Panc1 (cell line): ENCODE measurements around the gene WBP2. TPM values are rescaled to one million over a fixed set of nuclear protein-coding genes. Genes with fewer than 3 reads are reported as not detected.

Experiments used
- ATAC-seq: fragments of 200-7000 bp; cut with Tn5 transposase; 2 replicates; pipeline ENCODE4 v1.9.1; 2020; ENCODE audit warnings: mild to moderate bottlenecking, moderate library complexity
- BruUV-seq: library from RNA; stranded (reverse); fragments of 400-500 nt; replicated peaks from 2 replicates; lab custom pipeline; 2021; lab: Mats Ljungman, UMichigan
- CTCF ChIA-PET: fragments of 300-600 bp; sonication (Branson Sonifier 250); formaldehyde crosslinking; loops from one replicate; lab custom pipeline; 2022; ENCODE audit warnings: antibody characterized with exemption; lab: Charles Lee
- POLR2A ChIA-PET: fragments of 300-600 bp; sonication (Branson Sonifier 250); formaldehyde crosslinking; loops from one replicate; lab custom pipeline; 2022; ENCODE audit warnings: antibody characterized with exemption; lab: Charles Lee
- DNase-seq: peaks from one replicate; pipeline ENCODE4 v3.0.0-alpha.2; 2010; ENCODE audit warnings: low read depth, low spot score
- H3K27ac ChIP-seq: 2 replicates; pipeline ENCODE4 v1.5.1; 2011; ENCODE audit warnings: mild to moderate bottlenecking, low read length, inconsistent platforms
- H3K27me3 ChIP-seq: fragments of 200-500 bp; sonication (Bioruptor generic); 2 replicates; pipeline ENCODE4 v1.6.0; 2014; ENCODE audit warnings: low read length, inconsistent platforms; ENCODE audit not compliant: control insufficient read depth, insufficient read depth
- H3K36me3 ChIP-seq: fragments of 200-500 bp; sonication (Bioruptor generic); 2 replicates; pipeline ENCODE4 v1.5.1; 2014; ENCODE audit warnings: inconsistent platforms, mild to moderate bottlenecking, low read length, moderate library complexity; ENCODE audit not compliant: control insufficient read depth, insufficient read depth
- H3K4me1 ChIP-seq: 2 replicates; pipeline ENCODE4 v1.5.1; 2011; ENCODE audit warnings: inconsistent platforms, mild to moderate bottlenecking, low read length, moderate library complexity; ENCODE audit not compliant: control insufficient read depth, insufficient read depth
- H3K4me3 ChIP-seq, 2 experiments: 2 replicates each; pipeline ENCODE4 v1.5.1; 2011 to 2012; ENCODE audit warnings: low read depth in 2 of 2, low read length in 2 of 2, mild to moderate bottlenecking in 2 of 2, inconsistent platforms in 1 of 2, moderate library complexity in 1 of 2
- H3K9me3 ChIP-seq: fragments of 200-500 bp; sonication (Bioruptor generic); 2 replicates; pipeline ENCODE4 v1.5.1; 2014; ENCODE audit warnings: low read depth, mild to moderate bottlenecking, inconsistent platforms, low read length, moderate library complexity; ENCODE audit not compliant: control insufficient read depth, insufficient read depth
- CTCF ChIP-seq: fragments of 450-650 bp; IDR thresholded peaks from 2 replicates; pipeline ENCODE4 v1.5.1; 2017; ENCODE audit warnings: mild to moderate bottlenecking
- POLR2AphosphoS5 ChIP-seq: IDR thresholded peaks from 2 replicates; pipeline ENCODE4 v1.6.1; 2012; ENCODE audit warnings: mild to moderate bottlenecking, low read depth, low read length, moderate library complexity
- REST ChIP-seq, 2 experiments: IDR thresholded peaks; 2 replicates each; pipeline ENCODE4 v1.6.1; 2011 to 2012; ENCODE audit warnings: low read depth in 2 of 2, control low read depth in 1 of 2, low read length in 1 of 2, mild to moderate bottlenecking in 1 of 2, moderate library complexity in 1 of 2; ENCODE audit not compliant: insufficient read depth in 1 of 2
- SIN3A ChIP-seq: IDR thresholded peaks from 2 replicates; pipeline ENCODE4 v1.6.1; 2012; ENCODE audit warnings: low read depth, mild to moderate bottlenecking, low read length, moderate library complexity, borderline replicate concordance; ENCODE audit not compliant: insufficient read depth
- TCF7L2 ChIP-seq: IDR thresholded peaks from 2 replicates; pipeline ENCODE4 v1.6.1; 2011; ENCODE audit warnings: mild to moderate bottlenecking, low read depth, low read length, inconsistent platforms
- in situ Hi-C: cut with HindIII; loops from 2 replicates; pipeline ENCODE4 v1.10.0; 2016; ENCODE audit warnings: low sequenced_read_pairs, low pct_unique_long_range_greater_than_20kb
- intact Hi-C: fragments of 100-400 bp; cut with micrococcal nuclease; formaldehyde crosslinking; loops from one replicate; pipeline ENCODE4 v1.10.0; 2022; ENCODE audit not compliant: unreplicated experiment
- total RNA-seq: library from RNA; stranded (reverse); gene quantifications from one replicate; pipeline ENCODE4 v1.2.1, GENCODE V29; 2021; ENCODE audit not compliant: unreplicated experiment

The WBP2 gene
- total RNA-seq, 1 experiment from 2014 or later = 163 TPM

DNA sequence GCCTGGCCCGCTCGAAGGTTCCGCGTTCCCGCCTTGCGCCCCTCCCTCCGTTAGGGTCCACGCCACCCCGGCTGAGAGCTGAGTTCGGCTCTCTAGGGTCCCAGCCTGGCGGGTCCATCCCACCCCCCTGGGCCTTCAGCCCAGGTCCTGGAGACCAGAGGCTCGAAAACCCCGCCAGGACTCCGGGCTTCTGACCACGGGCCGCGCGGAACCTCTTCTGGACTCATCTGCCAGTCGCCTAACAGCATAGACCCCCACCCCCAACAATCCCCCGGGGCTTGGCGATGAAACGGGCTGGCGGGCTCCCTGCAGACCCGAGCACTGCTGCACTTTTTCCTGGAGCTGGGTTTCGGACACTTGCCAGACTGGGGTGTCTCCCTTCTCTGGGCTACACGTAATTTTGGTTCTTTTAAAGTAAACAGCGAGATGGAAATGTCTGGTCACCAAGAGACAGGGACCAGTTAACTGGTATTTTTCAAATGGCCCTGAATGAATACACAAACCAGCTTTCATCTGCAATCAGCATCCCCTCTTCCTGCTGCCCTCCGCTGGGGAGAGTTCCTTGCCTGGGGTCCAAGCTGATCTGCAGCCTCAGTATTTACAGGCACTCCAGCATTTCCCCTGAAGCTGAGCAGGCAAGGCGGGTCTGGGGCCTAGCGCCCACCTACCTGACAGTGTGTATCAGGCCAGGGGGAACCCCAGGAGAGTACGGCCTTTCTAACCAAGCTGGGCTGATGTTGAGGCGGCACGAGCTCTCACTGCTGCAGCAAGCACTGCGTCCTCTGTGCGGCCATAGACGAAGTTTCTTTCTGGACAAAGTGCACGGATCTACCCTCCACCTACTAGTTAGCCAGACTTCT lies 42.3 kb upstream of the WBP2 start:
- Histone ChIP-seq H3K4me1 (peaks cover 19% of the 10 kb centered on the region), H3K9me3 (no peaks in the 10 kb centered on the region), H3K36me3 (peaks cover 7% of the 10 kb centered on the region), H3K27me3 (no peaks in the 10 kb centered on the region), H3K27ac (peak overlapping the region; percentile 67), H3K4me3 (peak overlapping the region; percentile 72)
- no peak for DNase-seq
- in situ Hi-C loops = no loop called here
- no peak for TF ChIP-seq CTCF
- no peak for TF ChIP-seq TCF7L2
- peak; percentile 20 for TF ChIP-seq POLR2AphosphoS5
- TF ChIP-seq SIN3A = no peak
- no peak for TF ChIP-seq REST (IDR thresholded peaks at IDR 0.05; ENCODE audit: insufficient read depth in 1 of 2, low read depth in 2 of 2, low read length in 1 of 2)
- ATAC-seq = no peak; the same call in 1 of the 2 replicates
- ChIA-PET CTCF (interaction anchor here (0.7 kb wide), 1 partner anchor 615 kb away, joined by 6 read pairs; no protein-coding TSS in a partner anchor), POLR2A (interaction anchor here (0.5 to 0.7 kb wide), 3 partner anchors 71 to 176 kb away, joined by 5 to 11 read pairs (median 5); a partner anchor contains a TSS)
- intact Hi-C loops = no loop called here
- BruUV-seq = no TSS peak

DNA sequence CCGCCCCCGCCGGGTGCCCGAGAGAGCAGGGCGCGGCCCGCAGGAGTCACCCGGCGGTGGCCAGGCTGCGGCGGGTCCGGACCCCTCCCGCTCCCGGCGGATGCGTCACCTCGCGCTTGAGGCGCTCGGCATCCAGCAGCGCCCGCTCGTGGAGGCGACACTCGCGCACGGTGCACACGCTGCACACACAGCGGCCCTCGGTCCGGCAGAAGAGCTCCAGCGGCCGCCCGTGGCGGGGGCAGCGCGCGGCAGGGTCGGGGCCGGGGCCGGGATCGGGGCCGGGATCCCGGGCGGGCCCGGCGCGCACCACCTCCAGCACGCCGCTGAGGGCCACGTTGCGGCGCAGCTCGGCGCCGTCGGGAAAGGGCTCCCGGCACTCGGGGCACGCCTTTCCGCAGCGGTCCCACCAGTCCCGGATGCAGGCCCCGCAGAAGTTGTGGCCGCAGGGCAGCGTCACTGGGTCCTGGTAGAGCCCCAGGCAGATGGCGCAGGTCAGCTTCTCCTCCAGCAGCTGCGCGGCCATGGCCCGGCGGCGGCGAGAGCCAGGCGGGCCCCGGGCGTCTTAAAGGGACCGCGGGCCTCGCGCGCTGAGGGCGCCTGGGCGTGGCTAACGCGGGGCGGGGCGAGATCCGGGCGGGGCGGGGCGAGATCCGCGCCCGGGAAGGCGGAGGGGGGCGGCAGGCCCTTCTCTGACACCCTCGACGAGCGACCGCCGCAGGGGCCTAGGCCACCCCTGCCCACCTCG lies 41.5 kb upstream of the WBP2 start, which contains the start of gene TRIM65:
Gene TRIM65, minus strand, starts transcription at position 537 of the 745 bp plus-strand sequence. Its CDS starts 14 bp downstream, at position 523.
- POLR2A ChIA-PET = interaction anchor here (0.5 to 0.7 kb wide), 6 partner anchors 14 to 800 kb away, joined by 3 to 11 read pairs (median 8); a partner anchor contains a TSS
- Histone ChIP-seq H3K27ac (peak within 1 kb of the TSS; percentile 88), H3K9me3 (no peaks in the 10 kb centered on the region), H3K4me3 (peak within 1 kb of the TSS; percentile 72), H3K27me3 (no peaks in the 10 kb centered on the region), H3K36me3 (peaks cover 6% of the 10 kb centered on the region), H3K4me1 (peaks cover 19% of the 10 kb centered on the region)
- in situ Hi-C loops (no loop called here), intact Hi-C loops (no loop called here)
- CTCF ChIA-PET = interaction anchor here (0.7 kb wide), 1 partner anchor 616 kb away, joined by 6 read pairs; no protein-coding TSS in a partner anchor
- no TSS peak for BruUV-seq
- TF ChIP-seq SIN3A (peak; percentile 87), CTCF (peak; percentile 62), TCF7L2 (no peak), REST (IDR thresholded peaks at IDR 0.05; ENCODE audit: insufficient read depth in 1 of 2, low read depth in 2 of 2, low read length in 1 of 2) (0 out of 4 replicates have a peak, but pooled peaks of 1 of the 2 experiments have one; percentile 7), POLR2AphosphoS5 (peak; percentile 80)
- no peak for DNase-seq
- peak; percentile 87 for ATAC-seq
